ENCODE results near the gene CUL9.

Gene CUL9

DNA sequence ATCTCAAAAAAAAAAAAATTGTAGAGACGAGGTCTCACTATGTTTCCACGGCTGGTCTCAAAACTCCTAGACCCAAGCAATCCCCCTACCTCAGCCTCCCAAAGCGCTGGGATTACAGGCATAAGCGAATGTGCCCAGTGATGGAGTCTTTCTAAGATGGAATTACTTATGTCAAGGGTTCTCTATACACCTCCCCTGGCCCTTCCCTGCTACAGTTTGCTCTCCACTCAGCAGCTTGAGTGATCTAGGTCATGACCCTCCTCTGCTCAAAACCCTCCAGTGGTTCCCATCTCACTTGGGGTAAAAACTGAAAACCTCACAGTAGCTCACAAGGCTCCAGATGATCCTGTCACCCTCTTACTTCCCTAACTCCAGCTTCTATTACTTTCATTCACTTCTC, 49.1 kb downstream of the CUL9 start:
- no peak for FAIRE-seq

DNA sequence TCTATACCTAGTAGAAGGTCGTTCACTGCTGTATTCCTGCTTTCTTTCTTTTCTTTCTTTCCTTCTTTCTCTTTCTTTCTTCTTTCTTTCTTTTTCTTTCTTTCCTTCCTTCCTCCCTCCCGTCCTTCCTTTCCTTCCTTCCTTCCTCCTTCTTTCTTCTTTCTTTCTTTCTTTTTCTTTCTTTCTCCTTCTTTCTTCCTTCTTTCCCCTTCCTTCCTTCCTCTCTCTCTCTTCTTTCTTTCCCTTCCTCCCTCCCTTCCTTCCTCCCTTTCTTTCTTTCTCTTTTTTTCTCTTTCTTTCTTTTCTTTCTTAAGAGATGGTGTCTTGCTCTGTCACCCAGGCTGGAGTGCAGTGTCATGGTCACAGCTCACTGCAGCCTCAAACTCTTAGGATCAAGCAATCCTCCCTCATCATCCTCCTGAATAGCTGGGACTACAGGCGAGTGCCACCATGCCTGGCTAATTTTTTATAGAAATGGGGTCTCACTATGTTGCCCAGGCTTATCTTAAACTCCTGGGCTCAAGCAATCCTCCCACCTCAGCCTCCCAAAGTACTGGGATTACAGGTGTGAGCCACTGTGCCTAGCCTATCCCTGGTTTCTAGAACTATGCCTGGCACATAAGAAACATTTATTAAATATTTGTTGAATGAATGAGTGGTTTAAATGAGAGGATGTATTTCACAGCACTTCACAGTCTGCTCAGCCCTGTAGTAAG, 49.9 kb downstream of the CUL9 start:
- FAIRE-seq, result no peak

DNA sequence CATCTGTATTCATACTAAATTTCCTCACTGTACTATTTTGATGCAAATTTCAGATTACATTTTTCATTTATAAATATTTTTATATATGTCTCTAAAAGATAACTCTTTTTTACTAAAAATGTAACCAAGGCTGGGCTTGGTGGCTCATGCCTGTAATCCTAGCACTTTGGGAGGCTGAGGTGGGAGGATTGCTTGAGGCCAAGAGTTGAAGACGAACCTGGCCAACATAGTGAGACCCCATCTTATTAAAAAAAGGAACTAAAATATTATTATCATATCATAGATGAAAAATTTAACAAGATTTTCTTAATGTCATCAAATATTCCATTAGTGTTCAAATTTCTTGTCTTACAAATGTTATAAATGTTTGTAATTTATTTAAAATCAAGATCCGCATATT, 53.8 kb downstream of the CUL9 start:
- no peak for FAIRE-seq

DNA sequence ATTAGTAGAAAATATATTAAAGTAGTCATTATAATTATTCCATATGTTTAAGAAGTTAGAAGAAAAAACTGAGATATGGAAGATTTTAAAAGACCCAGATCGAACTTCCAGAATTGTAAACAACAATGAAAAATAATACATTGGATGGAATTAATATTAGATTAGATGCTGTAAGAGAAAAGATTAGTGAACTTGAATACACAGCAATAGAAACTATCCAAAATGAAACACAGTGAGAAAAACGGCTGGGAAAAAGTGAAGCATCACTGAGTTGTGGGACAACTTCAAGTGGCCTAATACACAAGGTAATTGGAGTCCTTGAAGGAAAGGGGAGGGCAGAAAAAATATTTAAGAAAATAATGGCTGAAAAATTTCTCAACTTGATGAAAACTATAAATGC, 57.1 kb downstream of the CUL9 start:
- no peak for FAIRE-seq

DNA sequence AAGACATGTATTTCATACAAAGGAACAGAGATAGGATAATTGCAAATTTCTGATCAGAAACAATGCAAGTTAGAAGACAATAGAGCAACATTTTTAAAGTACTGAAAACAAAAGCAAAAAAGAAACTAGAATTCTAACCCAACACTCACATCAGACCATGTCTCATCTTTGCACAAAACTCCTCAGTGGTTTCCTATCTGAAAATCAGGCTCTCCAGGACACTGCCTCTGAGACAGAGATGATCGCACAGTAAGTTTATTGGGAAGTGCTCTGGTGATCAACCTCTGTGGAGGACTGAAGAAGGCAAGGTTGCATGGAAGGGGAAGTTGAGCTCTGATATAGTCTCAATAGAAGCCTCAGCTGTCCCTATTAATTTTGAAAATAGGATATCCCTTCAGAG, 59.0 kb downstream of the CUL9 start:
- no peak for FAIRE-seq

DNA sequence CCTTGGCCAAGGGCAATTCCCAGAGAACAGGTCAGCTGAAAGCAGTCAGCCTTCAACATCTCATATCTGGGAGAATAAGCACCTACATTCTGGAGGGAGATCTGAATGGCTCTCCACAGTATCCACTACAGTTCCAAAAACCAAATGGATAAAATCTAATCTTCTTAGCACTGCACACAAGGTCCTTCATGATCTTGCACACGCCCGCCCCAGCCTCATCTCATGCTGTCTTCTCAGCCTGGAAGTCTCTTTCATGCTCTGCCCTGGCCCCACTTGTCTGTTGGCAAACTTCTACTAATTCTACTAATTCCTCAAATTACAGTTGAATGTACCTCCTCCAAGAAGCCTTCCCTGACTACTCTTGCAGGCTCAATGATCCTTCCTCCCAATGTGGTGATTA, 59.5 kb downstream of the CUL9 start:
- FAIRE-seq, result no peak

DNA sequence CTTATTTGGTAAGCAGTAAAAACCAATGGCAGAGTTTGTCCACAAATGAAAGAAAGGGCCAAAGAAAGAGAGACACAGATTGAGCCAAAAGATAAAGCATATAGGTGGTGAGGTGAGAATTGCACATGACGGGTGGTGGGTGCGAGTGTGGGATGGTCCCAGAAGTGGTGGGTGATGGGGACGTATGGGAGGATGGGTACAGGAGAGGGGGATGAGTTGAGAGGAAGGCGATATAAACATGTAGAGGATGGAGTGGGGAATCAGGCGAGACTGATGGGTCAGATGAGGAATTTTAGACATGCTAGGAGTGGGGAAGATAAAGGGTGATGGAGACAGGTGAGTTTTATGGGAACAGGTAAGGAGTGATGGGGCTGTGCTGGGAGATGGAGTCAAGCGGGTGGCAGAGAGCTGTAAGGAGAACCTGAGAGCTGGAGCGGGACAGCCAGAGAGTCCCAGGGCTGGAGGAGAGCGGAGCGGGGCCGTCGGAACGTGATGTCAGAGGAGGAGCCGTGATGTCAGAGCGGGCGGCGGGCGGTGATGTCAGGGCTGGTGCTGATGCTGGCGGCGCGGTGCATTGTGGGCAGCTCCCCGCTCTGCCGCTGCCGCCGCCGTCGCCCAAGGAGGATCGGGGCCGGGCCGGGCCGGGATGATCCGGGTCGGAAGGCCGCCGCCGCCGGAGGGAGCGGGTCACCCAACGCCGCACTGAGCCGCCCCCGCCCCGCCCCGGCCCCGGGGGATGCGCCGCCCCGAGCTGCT, 61.1 kb downstream of the CUL9 start, which contains the start of gene TTBK1:
TSS of gene TTBK1 (plus strand) at position 574 of the 756 bp plus-strand sequence. CDS start 3,180 bp downstream, outside the sequence.
- FAIRE-seq, result no peak

DNA sequence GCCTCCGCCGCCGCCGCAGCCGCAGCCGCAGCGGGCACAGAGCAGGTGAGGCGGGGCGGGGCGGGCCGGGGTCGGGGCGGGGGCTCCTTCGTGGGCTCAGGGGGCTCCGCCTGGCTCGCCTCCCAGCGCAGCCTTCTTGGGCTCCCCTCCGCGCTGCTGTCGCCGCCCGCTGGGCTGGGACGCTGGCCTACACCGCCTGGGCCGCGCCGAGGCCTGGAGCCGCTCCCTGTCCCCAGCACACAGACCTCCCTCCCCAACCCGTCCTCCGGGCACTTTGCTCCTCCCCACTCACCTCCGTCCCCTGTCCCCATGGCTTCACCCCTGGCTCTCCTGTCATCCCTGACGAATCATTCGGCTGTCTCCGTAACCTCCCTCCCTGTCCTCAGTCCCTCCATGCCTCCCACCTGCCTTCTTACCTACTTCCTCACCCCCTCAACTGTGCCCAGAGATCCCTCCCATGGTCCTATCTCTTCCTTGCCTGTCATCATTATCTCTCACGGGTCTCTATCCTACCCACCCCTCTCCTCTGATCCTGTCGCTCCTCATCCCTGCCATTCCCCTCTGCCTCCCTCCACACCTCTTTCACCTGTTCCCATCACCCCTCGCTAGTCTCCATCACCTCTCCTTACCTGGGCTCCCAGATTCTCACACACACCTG, 61.8 kb downstream of the CUL9 start:
- no peak for FAIRE-seq

DNA sequence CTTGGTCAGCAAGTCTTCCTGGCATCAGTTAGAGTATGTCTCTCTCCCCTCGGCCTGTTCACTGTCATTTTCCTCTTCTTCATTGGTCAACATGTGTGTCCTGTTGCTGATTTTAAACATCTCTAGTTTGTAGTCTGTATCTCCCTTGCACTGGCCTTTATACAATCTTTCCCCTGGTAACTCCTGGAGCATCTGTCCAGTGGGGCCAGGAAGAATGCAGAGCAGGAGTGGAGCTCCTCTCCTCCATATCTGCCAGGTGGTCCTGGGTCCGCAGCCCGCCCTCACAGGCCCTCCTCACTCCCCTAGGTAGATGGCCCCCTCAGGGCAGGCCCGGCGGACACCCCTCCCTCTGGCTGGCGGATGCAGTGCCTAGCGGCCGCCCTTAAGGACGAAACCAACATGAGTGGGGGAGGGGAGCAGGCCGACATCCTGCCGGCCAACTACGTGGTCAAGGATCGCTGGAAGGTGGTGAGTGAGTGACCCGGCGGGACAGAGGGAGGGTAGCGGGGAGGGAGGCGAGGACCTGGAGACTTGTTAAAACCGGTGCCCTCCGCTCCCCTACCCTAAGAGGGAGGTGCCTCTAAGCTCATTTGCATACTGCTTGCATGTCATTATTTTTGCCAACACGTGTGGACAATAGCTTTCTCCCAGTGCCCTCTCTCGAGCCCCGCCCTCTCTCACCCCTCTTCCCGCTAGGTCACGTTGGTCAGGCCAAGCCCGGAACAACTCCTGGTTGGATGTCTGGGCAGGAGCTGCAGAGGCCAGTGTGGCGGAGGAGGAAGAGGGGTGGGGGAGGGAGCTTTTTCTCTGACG, 64.5 kb downstream of the CUL9 start:
- no peak for FAIRE-seq

DNA sequence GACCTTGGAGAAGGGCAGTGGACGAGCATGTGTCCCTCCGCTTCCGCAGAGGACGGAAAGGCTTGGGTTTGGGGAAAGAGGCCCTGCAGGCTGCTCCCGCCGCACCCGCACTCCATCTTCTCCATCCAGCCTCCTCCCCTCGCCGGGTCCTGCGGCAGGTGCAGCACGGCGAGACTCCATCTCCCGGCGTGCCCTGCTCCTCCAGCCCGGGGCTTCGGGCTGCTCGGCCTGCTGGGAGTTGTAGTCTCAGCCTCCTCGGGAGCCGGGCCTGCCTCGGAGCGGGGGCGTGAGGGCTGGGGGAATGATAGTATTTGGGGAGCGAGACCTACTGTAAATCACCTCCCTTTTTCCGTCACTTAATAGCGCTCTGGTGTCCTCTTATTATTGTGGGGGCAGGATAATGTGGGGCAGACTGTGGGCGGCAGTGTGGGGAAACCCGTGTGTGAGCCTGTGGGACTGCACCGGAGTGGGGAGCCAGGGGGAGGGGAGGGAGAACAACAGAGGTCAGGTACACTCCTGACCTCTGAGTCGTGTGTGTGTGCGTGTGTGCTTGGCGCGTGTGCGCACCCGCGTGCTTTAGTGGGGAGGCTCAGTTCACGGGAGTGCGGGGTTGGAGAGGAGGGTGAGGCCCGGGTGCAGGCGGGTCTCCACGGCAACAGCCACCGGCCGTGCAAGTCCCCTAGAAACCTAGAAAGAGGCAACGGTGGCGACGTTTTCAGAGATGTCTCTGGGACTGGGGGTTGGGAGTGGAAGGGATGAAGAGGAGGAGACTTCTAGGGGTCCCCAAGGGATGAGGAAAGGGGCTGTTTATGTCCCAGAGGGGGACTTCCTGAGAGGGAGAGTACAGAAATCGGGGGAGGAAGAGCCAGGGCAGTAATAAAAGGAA, 65.4 kb downstream of the CUL9 start:
- FAIRE-seq, result no peak

DNA sequence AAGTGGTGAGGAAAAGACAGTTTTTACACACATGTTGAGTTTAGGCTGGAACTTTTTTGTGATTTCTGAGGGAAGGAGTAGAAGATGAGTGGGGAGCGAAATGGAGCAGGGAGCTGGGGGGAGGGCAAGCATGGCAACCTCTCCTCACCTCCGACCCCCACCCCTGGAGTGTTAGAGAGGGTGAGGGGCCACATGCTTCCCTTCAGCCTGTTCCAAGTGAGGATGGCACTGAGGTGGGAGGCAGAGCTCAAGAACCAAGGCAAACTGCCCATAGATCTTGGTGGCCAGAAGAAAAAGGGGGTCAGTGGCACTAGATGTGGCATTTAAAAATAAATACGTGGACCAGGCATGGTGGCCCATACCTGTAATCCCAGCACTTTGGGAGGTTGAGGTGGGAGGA, 66.1 kb downstream of the CUL9 start:
- no peak for FAIRE-seq

DNA sequence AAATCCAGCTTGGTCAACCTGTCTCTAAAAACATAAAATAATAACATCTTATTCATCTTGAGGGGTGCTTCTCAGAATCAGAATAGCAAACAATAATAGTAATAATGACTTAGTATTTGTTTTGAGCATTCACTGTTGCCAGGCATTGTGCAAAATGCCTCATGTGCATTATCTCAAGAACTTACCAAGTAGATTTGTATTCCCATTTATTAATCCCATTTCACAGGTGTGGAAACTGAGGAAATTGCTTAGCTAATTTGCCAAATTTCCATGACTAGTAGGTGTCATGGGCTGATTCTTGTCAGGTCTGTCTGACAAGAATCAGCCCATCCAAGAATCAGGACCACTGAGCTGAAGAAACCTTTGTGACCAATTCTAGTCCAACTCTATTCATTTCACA, 66.8 kb downstream of the CUL9 start:
- no peak for FAIRE-seq

DNA sequence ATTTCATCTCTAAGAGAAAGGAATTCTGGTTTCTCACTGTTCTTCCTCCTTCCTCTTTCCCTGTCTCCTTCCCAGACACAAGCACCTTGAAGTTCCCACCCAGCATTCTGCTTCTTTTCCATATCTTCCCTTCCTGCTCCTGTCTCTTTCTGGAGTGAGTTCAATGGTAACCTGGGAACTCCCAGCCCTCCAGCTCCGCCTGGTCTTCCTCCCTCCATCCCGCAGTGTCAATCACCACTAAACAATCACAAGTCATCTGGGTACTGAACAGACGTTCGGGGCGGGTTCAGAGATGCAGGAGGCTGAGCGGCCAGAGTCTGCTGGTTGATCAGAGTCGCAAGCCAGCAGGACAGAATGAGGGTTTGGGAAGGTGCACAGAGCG, 69.0 kb downstream of the CUL9 start:
- FAIRE-seq, result no peak

DNA sequence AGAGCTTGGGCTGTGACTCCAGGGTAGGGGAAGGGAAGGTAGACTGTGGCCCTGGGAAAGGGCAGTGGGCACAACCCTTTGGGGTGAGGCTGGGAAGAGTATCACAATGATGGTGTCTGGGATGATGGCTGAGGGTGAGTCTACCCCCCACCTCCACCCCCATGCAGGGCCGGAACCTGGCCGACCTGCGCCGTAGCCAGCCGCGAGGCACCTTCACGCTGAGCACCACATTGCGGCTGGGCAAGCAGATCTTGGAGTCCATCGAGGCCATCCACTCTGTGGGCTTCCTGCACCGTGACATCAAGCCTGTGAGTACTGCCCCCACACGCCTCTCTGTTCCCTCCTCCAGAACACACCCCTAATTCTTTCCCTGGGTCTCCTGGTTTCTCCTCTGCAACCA, 71.4 kb downstream of the CUL9 start:
- no peak for FAIRE-seq

DNA sequence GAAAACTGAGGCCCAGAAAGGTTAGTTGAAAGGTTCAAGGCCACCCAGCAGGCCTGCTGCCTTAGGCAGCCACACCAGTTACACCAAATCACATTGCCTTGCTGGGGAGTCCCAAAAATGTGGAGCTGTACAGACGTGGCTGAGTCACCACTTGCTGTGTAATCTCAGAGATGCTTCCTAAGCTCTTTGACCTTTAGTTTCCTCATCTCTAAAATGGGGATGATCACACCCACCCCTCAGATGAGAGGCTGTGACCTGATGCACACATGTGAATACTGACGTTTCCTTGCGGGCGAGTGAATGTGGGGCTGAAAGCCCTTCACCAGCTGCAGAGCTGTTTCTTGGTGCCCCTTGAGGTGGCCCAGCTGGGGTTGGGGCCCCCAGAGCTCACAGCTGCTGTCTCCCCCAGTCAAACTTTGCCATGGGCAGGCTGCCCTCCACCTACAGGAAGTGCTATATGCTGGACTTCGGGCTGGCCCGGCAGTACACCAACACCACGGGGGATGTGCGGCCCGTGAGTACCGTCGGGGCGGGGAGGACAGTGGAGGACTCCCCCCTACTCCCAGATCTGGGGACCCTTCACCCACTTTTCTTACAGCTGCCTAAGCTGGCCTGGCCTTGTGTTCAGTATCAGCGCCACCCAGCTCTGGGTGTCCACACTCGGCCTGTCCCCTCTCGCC, 72.3 kb downstream of the CUL9 start:
- no peak for FAIRE-seq

DNA sequence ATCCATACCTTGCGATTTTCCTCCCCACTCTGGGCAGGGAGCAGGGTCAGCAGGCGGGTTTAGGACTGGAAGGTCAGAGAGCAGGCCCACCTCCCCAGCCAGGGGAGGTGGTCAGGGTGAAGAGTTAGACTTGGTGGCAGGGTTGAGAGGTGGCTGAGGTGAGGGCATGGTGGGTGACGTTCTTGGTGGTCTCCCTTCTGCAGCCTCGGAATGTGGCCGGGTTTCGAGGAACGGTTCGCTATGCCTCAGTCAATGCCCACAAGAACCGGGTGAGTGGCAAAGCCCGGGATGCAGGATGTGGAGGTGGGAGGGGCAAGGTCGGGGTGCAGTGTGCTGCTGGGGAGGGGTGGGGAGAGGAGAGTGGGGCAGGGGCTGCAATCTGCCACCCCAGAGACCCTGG, 72.8 kb downstream of the CUL9 start:
- no peak for FAIRE-seq

DNA sequence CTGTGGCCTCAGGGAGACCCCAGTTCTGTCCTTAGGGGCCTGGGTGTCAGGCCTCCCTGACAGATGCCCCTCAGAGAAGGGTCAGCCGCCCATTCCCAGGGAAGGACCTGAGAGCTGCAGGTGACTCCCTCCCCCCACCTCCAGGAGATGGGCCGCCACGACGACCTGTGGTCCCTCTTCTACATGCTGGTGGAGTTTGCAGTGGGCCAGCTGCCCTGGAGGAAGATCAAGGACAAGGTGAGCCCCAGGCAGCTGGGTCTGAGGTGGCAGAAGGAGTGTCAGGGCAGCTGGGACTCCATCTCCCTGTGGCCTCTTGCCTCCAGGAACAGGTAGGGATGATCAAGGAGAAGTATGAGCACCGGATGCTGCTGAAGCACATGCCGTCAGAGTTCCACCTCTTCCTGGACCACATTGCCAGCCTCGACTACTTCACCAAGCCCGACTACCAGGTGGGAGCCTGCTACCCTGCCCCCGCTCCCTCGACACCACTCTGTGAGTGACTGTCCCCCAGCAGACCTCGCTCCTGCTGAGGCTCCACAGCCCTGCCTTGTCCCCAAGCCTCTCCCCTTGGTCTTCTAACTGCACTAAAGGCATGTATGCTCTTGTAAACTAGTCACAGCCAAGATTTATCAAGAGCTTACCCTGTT, 73.5 kb downstream of the CUL9 start:
- no peak for FAIRE-seq

DNA sequence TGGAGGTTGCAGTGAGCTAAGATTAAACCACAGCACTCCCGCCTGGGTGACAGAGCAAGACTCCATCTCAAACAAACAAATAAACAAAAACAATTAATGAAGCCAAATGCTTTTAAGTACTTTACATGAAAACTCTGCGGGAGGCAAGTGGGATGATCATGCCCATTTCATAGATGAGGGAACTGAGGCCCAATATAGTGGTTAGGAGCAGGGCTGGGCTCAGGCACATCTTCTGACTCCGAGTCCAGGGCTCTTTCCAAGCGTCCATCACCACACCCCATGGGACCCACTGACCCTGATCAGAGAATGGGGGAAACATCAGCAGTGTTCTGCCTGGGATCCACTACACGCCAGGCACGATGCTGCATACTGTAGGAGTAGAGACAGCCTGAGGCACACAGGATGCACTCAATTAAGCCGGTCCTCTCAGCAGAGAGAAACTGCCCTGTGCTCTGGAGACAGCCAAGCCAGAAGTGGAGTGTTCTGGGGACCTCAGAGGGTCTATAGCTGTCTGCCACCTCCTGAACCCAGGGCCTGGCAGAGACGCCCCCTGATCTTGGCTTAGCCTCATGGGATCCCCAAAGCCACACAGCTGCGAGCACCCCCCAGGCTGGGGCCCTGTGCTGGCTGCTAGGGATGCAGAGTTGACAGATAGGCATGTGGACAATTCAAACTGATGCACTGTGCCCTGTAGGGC, 74.8 kb downstream of the CUL9 start:
- FAIRE-seq, result no peak

DNA sequence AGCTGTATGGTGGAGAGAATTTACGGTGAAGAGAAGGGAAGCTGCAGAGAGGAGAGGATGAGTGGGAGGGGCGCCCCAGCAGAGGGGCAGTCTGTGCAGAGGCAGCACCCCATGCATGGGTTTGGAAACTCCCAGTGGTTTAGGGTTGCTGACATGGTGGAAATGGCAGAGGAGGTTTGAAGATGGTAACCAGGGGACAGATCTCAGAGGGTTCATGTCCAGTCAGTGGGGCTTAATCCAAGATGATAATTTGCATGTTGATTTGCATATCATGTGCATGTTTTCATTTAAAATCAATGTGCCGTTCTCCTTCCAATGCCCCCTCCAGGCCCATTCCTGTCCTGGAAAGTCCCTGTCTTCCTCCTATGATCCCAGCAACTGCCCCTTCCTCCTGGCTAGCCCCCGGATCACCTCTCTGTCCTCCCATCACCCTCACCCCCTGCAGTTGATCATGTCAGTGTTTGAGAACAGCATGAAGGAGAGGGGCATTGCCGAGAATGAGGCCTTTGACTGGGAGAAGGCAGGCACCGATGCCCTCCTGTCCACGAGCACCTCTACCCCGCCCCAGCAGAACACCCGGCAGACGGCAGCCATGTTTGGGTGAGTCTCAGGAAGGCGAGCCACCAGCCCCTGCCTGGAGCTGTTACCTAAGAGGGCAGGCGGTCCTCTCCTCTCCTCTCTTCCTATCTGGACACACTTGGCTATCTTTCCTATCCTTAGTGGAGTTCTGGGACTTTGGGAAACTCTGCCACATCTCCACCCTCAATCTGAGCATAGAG, 75.6 kb downstream of the CUL9 start:
- no peak for FAIRE-seq

DNA sequence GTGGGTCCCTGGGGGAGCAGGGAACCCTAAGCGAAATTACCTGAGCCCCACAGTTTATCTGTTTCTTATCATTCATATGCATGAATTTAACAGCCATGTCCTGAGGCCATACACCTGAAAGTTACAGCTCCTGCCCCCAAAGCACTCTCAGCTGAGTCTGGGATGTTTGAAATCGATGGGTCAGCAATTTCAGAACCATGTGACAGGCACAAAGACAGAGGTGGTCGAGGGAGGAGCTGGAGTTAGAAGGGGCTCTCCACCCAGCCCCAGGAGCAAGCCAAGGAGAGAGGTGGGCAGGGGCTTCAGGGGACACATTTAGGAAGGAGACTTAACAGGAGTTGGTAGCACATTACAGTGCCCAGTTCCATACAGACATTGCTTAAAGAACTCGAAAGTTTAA, 76.2 kb downstream of the CUL9 start:
- no peak for FAIRE-seq
